GM12892 (cell line): ENCODE results near the gene MTOR.

Experiments
- DNase-seq: peaks from one replicate; pipeline ENCODE4 v3.0.0; 2011; ENCODE audit not compliant: insufficient read length
- FAIRE-seq: peaks from 2 replicates; lab custom pipeline; 2011; peaks lifted over from hg19 to GRCh38; lab: Jason Lieb, UNC
- POLR2A ChIP-seq: IDR thresholded peaks from 2 replicates; pipeline ENCODE4 v1.6.1; 2011; ENCODE audit warnings: low read depth, low read length, control low read depth
- POLR2AphosphoS5 ChIP-seq: IDR thresholded peaks from 2 replicates; pipeline ENCODE4 v1.6.1; 2011; ENCODE audit warnings: low read depth, low read length, control low read depth
- TAF1 ChIP-seq: IDR thresholded peaks from 2 replicates; pipeline ENCODE4 v1.6.1; 2011; ENCODE audit warnings: low read depth, mild to moderate bottlenecking, control low read depth, low read length, borderline replicate concordance

Gene MTOR

DNA sequence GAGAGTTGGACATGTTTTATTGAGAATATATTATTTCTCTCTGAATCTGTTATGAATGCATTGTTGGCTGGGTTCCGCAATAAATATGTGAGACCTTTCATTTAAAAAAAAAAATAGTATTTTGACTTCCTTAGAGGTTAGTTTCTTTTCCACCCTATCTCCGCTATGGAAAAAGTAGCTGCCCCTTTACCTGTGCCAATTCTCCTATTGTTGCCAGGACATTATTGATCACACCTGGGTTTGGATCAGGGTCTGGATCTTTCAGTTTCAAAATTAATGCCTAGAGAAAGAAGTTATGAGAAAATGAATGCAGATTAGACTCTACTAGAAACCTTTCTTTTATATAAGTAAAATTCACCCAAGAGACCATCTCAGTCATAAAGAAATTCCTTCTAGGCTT, 29.1 kb downstream of the MTOR start:
- DNase-seq, result no peak
- no peak for FAIRE-seq
- TF ChIP-seq TAF1 (no peak), POLR2AphosphoS5 (no peak), POLR2A (no peak)

- FAIRE-seq (no peak), DNase-seq (no peak)
- TF ChIP-seq POLR2A, result no peak
- no peak for TF ChIP-seq POLR2AphosphoS5
- TF ChIP-seq TAF1, result no peak
Measured at GRCh38 chr1:11229203-11229602, 33.1 kb downstream of the MTOR start.

- TF ChIP-seq POLR2A (no peak), TAF1 (no peak), POLR2AphosphoS5 (no peak)
- FAIRE-seq (peak; percentile 90), DNase-seq (no peak)
Measured at GRCh38 chr1:11227106-11228077, 35.0 kb downstream of the MTOR start.

DNA sequence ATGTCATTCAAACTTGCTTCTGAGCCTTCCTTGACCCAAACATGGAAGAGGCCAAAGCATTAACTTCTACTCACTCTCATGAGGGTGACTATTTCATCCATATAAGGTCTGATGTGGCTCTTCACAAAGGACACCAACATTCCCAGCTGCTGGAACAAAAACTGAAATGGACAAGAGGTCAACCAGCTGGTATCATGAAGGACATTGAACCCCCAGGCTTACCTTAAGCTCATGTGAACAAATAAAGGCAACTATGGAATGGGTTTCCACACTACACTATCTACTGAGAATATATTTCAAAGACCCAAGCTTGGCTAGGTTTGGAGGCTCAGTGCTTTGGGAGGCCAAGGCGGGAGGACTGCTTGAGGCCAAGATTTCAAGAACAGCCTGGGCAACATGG, 46.3 kb downstream of the MTOR start:
- FAIRE-seq, result no peak
- no peak for TF ChIP-seq TAF1
- TF ChIP-seq POLR2A, result no peak
- no peak for TF ChIP-seq POLR2AphosphoS5
- DNase-seq, result no peak

GRCh38 chr1:11215381-11216005, 46.9 kb downstream of the MTOR start:
- no peak for DNase-seq
- no peak for FAIRE-seq
- TF ChIP-seq POLR2AphosphoS5 (no peak), POLR2A (no peak), TAF1 (no peak)

DNA sequence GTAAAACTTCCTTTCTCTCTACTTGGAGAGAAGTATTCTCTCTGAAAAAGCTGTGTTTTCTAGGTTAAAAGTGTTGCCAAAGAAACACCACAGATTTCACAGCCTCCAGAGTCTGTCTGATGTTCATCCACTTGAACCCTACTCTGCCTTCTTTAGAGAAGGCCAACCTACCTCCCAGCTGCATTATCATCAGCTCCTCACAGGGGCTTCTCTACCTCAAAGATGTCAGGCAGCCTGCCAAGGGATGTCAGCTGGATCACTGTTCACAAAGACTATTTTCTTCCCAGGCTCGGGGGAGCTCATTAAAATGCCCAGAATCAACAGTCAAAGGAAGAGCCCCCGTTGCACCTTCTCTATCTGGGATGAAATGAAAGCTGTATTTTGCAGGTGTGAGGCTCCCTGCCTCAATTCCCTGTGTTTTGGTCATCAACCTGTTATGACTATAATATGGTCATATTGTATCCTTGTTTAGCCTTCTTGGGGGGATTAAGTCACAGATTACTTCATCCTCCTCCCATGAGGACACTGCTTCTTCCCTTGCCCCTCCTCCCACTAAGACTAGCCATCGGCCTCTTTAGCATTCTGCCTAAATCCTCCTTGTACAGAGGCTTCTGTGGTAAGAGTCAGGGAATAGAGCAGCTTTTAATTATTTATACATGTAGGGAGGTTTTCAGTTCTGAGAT, 47.5 kb downstream of the MTOR start:
- DNase-seq (no peak), FAIRE-seq (no peak)
- TF ChIP-seq POLR2AphosphoS5 (no peak), TAF1 (no peak)

GRCh38 chr1:11211925-11212587, 50.3 kb downstream of the MTOR start:
- TF ChIP-seq POLR2AphosphoS5 (no peak), TAF1 (no peak), POLR2A (no peak)
- FAIRE-seq, result no peak
- DNase-seq, result no peak

GRCh38 chr1:11211461-11211860, 50.9 kb downstream of the MTOR start:
- no peak for DNase-seq

GRCh38 chr1:11207898-11208611, 54.3 kb downstream of the MTOR start:
- FAIRE-seq, result no peak
- TF ChIP-seq TAF1 (no peak), POLR2A (no peak), POLR2AphosphoS5 (no peak)
- no peak for DNase-seq

More at GRCh38 chr1:11211461-11211860, 50.9 kb downstream of the MTOR start:
- no peak for FAIRE-seq
- no peak for TF ChIP-seq POLR2AphosphoS5
- TF ChIP-seq POLR2A, result no peak
- no peak for TF ChIP-seq TAF1

DNA sequence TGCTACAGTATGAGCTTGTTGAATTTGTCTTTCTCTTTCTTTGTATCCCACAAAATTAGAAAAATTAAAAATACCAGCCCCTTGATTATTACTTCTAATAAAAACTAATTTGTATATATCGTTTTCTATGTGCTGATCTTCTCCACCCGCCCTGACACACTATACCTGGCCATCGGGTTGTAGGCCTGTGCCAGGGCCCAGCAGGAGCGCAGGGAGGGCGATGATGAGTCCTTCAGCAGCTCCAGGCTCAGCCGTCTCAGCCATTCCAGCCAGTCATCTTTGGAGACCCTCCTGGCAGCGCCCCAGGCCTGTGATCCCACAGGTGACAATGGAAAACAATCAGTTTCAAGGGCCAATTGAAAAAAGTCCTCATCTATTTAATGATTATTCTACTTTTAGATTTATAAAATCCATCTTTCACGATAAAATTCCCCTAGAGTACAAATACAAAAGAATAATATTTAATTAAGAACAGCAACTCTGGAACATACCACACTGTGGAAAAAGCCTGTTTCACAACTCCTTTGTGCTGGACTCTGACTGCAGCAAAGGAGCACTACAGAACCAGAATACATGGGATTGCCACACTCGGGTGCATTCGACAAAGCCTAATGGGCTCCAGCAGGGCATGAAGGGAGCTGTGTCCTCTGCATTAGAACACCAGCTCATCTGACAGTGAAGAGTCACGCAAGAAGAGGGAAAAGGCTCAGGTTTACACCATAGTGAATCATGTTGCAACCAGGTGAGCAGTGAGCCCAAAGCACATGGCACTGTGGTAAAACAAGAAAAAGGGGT, 57.8 kb downstream of the MTOR start:
- FAIRE-seq (no peak), DNase-seq (no peak)
- no peak for TF ChIP-seq POLR2A
- TF ChIP-seq POLR2AphosphoS5, result no peak
- no peak for TF ChIP-seq TAF1
